HepG2 (cell line): Measurements from ENCODE around the gene SDCCAG8. TPM values are rescaled to one million over a fixed set of nuclear protein-coding genes. Genes with fewer than 3 reads are reported as not detected.

ENCODE experiments used
- ARID2 ChIP-seq: sonication (generic); formaldehyde crosslinking; IDR thresholded peaks from 2 replicates; pipeline ENCODE4 v1.8.1; 2022; ENCODE audit warnings: mild to moderate bottlenecking, missing genetic modification reagents, borderline replicate concordance
- ATF7-NPFF ChIP-seq: sonication (generic); formaldehyde crosslinking; IDR thresholded peaks from 2 replicates; pipeline ENCODE4 v1.8.1; 2023; ENCODE audit warnings: mild to moderate bottlenecking, low read depth, missing genetic modification reagents, moderate library complexity
- ELF4 ChIP-seq: sonication (generic); formaldehyde crosslinking; IDR thresholded peaks from 2 replicates; pipeline ENCODE4 v1.5.0; 2020; ENCODE audit warnings: missing genetic modification reagents, mild to moderate bottlenecking, moderate library complexity, borderline replicate concordance
- FOXA3 ChIP-seq: IDR thresholded peaks from 2 replicates; pipeline ENCODE4 v1.6.1; 2016; ENCODE audit warnings: missing genetic modification reagents, missing compliant biosample characterization
- HMG20B ChIP-seq: conservative IDR thresholded peaks from 2 replicates; pipeline ENCODE4 v1.6.1; 2016; ENCODE audit warnings: missing genetic modification reagents, missing compliant biosample characterization
- MAFK ChIP-seq, 2 experiments: IDR thresholded peaks in 1 of 2; conservative IDR thresholded peaks in 1 of 2; 2 replicates each; pipeline ENCODE4 v1.6.1; 2011; ENCODE audit warnings: improper control_type of control experiment in 2 of 2, low read length in 2 of 2
- MIXL1 ChIP-seq: IDR thresholded peaks from 2 replicates; pipeline ENCODE4 v1.6.1; 2016
- ZMYM3 ChIP-seq: sonication (generic); formaldehyde crosslinking; IDR thresholded peaks from 2 replicates; pipeline ENCODE4 v1.5.1; 2020; ENCODE audit warnings: mild to moderate bottlenecking, missing genetic modification reagents
- ZNF251 ChIP-seq: sonication (generic); formaldehyde crosslinking; IDR thresholded peaks from 2 replicates; pipeline ENCODE4 v1.9.0; 2021; ENCODE audit warnings: mild to moderate bottlenecking, missing genetic modification reagents
- ZNF335 ChIP-seq: sonication (generic); formaldehyde crosslinking; IDR thresholded peaks from 2 replicates; pipeline ENCODE4 v1.4.0; 2020; ENCODE audit warnings: missing genetic modification reagents
- polyA plus RNA-seq, 8 experiments: library from polyadenylated mRNA; depleted of rRNA in 3 of 8; stranded (reverse) in 7 of 8; unstranded in 1 of 8; fragments of >200 nt; fragmentation: Illumina TruSeq in 4 of 8; extraction: Trizol in 4 of 8; gene quantifications; 2 replicates each; pipeline versions ENCODE4 v1.2.1 to v1.2.3, GENCODE V29; 2011 to 2016; ENCODE audit warnings: low read depth in 4 of 8, missing spikeins in 1 of 8, mixed read lengths in 1 of 8; ENCODE audit not compliant: insufficient read depth in 1 of 8
- total RNA-seq, 5 experiments: library from RNA; depleted of rRNA; stranded (reverse); fragments of >200 nt; fragmentation: Illumina TruSeq; extraction: Trizol; gene quantifications; 2 replicates each; pipeline ENCODE4 v1.2.3, GENCODE V29; 2016; ENCODE audit warnings: low read depth in 1 of 5
- TF ChIP-seq, protein P1 (sequence below), 2 experiments: sonication (generic) in 1 of 2; formaldehyde crosslinking in 1 of 2; IDR thresholded peaks; 2 replicates each; pipeline versions ENCODE4 v1.6.1 to v1.9.0; 2014 to 2022; ENCODE audit warnings: antibody characterized with exemption in 1 of 2, borderline replicate concordance in 1 of 2, inconsistent platforms in 1 of 2, low read depth in 1 of 2, missing genetic modification reagents in 1 of 2
- TF ChIP-seq, protein P2 (sequence below): sonication (generic); formaldehyde crosslinking; IDR thresholded peaks from 2 replicates; pipeline ENCODE4 v1.8.1; 2023; ENCODE audit warnings: mild to moderate bottlenecking, missing genetic modification reagents, borderline replicate concordance
- TF ChIP-seq, protein P3 (sequence below): sonication (generic); formaldehyde crosslinking; IDR thresholded peaks from 2 replicates; pipeline ENCODE4 v1.5.0; 2020; ENCODE audit warnings: missing genetic modification reagents
- TF ChIP-seq, protein P4 (sequence below): sonication (generic); formaldehyde crosslinking; IDR thresholded peaks from 2 replicates; pipeline ENCODE4 v1.5.0; 2020; ENCODE audit warnings: mild to moderate bottlenecking, missing genetic modification reagents
- TF ChIP-seq, protein P5 (sequence below), 2 experiments: fragments of 450-650 bp in 1 of 2; sonication (generic) in 1 of 2; formaldehyde crosslinking; IDR thresholded peaks; 2 replicates each; pipeline versions ENCODE4 v1.5.0 to v1.8.0; 2020 to 2022; ENCODE audit warnings: mild to moderate bottlenecking in 1 of 2, missing genetic modification reagents in 1 of 2
- TF ChIP-seq, protein P6 (sequence below): sonication (generic); formaldehyde crosslinking; IDR thresholded peaks from 2 replicates; pipeline ENCODE4 v1.8.1; 2023; ENCODE audit warnings: missing genetic modification reagents, inconsistent platforms, borderline replicate concordance

SDCCAG8 gene
- total and polyA plus RNA-seq, 2 of the 13 experiments (the other 11 are each of a cell fraction or from before 2014, with no cell fraction given), result 9.5 to 13.4 TPM

DNA sequence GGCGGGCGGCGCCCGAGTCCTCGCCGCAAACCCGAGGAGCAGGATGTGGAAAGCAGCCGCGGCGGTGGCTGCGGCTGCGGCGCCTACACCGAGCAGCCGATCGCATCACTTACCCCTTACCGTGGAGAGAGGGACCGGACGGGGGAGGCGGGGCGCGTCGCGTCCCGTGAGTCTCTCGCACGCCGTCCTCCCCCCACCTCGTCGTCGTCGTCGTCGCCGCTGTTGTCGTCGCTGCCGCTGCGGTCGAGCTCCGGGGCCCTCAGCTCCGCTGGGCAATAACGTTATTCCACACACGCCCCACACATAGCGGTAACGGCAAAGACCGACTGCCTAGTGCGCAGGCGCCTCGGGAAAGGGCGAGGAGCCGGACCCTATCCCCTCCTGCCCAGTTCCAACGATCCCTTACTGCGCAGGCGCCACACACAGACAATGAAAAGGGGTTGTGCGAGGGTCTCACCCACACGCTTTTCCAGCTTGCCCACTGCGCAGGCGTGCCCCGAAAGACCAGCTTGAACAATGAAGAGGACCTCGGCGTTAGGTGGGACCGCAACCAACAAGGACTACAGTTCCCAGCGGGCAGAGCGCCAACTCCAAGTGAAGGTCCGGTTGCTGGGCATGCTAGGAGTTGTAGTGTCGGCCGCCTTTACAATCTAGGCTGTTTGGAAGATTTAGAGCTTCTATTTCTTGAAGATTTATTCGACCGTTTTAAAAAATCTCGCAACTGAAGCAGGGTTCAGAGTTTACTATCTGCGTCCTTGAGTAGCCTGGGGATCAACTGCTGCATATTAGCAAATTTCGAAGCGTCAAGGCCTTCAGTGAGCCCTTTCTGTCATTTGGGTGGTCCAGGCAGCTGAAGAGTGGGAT is 682 bp upstream of the SDCCAG8 start, which contains the start of gene CEP170 (continued):
- TF ChIP-seq, protein P1, sequence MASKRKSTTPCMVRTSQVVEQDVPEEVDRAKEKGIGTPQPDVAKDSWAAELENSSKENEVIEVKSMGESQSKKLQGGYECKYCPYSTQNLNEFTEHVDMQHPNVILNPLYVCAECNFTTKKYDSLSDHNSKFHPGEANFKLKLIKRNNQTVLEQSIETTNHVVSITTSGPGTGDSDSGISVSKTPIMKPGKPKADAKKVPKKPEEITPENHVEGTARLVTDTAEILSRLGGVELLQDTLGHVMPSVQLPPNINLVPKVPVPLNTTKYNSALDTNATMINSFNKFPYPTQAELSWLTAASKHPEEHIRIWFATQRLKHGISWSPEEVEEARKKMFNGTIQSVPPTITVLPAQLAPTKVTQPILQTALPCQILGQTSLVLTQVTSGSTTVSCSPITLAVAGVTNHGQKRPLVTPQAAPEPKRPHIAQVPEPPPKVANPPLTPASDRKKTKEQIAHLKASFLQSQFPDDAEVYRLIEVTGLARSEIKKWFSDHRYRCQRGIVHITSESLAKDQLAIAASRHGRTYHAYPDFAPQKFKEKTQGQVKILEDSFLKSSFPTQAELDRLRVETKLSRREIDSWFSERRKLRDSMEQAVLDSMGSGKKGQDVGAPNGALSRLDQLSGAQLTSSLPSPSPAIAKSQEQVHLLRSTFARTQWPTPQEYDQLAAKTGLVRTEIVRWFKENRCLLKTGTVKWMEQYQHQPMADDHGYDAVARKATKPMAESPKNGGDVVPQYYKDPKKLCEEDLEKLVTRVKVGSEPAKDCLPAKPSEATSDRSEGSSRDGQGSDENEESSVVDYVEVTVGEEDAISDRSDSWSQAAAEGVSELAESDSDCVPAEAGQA (IDR thresholded peaks at IDR 0.05; ENCODE audit: low read depth), result no peak
- TF ChIP-seq, protein P1 (CRISPR knock-in tag; IDR thresholded peaks at IDR 0.05; ENCODE audit: borderline replicate concordance), result no peak
- TF ChIP-seq, protein P2, sequence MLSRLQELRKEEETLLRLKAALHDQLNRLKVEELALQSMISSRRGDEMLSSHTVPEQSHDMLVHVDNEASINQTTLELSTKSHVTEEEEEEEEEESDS (CRISPR knock-in tag), result no peak
- TF ChIP-seq, protein P3, sequence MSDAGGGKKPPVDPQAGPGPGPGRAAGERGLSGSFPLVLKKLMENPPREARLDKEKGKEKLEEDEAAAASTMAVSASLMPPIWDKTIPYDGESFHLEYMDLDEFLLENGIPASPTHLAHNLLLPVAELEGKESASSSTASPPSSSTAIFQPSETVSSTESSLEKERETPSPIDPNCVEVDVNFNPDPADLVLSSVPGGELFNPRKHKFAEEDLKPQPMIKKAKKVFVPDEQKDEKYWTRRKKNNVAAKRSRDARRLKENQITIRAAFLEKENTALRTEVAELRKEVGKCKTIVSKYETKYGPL, result no peak
- TF ChIP-seq ZMYM3, result no peak
- peak; percentile 34; the same call in 1 of the 2 replicates for TF ChIP-seq HMG20B (CRISPR knock-in tag)
- TF ChIP-seq FOXA3 (CRISPR knock-in tag), result peak; percentile 12; the same call in 1 of the 2 replicates
- TF ChIP-seq ELF4 (CRISPR knock-in tag), result no peak
- no peak for TF ChIP-seq MAFK (conservative IDR thresholded peaks at IDR 0.05 in 1 of 2, IDR thresholded peaks at IDR 0.05 in 1 of 2; ENCODE audit: low read length in 2 of 2)
- TF ChIP-seq ZNF335 (CRISPR knock-in tag), result peak; percentile 83
- peak; percentile 58 for TF ChIP-seq ATF7-NPFF
- TF ChIP-seq, protein P4, sequence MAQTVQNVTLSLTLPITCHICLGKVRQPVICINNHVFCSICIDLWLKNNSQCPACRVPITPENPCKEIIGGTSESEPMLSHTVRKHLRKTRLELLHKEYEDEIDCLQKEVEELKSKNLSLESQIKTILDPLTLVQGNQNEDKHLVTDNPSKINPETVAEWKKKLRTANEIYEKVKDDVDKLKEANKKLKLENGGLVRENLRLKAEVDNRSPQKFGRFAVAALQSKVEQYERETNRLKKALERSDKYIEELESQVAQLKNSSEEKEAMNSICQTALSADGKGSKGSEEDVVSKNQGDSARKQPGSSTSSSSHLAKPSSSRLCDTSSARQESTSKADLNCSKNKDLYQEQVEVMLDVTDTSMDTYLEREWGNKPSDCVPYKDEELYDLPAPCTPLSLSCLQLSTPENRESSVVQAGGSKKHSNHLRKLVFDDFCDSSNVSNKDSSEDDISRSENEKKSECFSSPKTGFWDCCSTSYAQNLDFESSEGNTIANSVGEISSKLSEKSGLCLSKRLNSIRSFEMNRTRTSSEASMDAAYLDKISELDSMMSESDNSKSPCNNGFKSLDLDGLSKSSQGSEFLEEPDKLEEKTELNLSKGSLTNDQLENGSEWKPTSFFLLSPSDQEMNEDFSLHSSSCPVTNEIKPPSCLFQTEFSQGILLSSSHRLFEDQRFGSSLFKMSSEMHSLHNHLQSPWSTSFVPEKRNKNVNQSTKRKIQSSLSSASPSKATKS (CRISPR knock-in tag), result no peak
- TF ChIP-seq ARID2 (CRISPR knock-in tag), result no peak; the same call in 1 of the 2 replicates
- TF ChIP-seq, protein P5, sequence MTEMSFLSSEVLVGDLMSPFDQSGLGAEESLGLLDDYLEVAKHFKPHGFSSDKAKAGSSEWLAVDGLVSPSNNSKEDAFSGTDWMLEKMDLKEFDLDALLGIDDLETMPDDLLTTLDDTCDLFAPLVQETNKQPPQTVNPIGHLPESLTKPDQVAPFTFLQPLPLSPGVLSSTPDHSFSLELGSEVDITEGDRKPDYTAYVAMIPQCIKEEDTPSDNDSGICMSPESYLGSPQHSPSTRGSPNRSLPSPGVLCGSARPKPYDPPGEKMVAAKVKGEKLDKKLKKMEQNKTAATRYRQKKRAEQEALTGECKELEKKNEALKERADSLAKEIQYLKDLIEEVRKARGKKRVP (CRISPR knock-in tag; IDR thresholded peaks at IDR 0.05), result 0 out of 4 replicates have a peak, but pooled peaks of 1 of the 2 experiments have one; percentile 26
- TF ChIP-seq, protein P6, sequence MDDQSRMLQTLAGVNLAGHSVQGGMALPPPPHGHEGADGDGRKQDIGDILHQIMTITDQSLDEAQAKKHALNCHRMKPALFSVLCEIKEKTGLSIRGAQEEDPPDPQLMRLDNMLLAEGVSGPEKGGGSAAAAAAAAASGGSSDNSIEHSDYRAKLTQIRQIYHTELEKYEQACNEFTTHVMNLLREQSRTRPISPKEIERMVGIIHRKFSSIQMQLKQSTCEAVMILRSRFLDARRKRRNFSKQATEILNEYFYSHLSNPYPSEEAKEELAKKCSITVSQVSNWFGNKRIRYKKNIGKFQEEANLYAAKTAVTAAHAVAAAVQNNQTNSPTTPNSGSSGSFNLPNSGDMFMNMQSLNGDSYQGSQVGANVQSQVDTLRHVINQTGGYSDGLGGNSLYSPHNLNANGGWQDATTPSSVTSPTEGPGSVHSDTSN, result no peak
- no peak for TF ChIP-seq ZNF251 (CRISPR knock-in tag)
- TF ChIP-seq MIXL1 (CRISPR knock-in tag), result no peak
